Mesenchymal stem cell (in vitro differentiated cells and primary cell): ENCODE measurements around the gene MVB12B.
A peak's percentile ranks its signal among the peaks of the same experiment; 100 is the strongest.

Experiments used
- DNase-seq: peaks from one replicate; pipeline ENCODE4 v3.0.0-alpha.2; 2013
- H2AFZ ChIP-seq: one replicate; pipeline ENCODE4 v1.6.1; 2013; ENCODE audit warnings: low read depth, mild to moderate bottlenecking, control low read depth, inconsistent platforms, low read length, moderate library complexity
- H2AK5ac ChIP-seq: 2 replicates; pipeline ENCODE4 v1.6.1; 2013; ENCODE audit warnings: low read length, moderate library complexity, mild to moderate bottlenecking, inconsistent platforms; ENCODE audit not compliant: severe bottlenecking
- H2BK120ac ChIP-seq: one replicate; pipeline ENCODE4 v1.6.1; 2013; ENCODE audit warnings: low read depth, mild to moderate bottlenecking, inconsistent platforms, low read length, moderate library complexity
- H2BK12ac ChIP-seq, 2 experiments: one replicate each; pipeline ENCODE4 v1.6.1; 2013; ENCODE audit warnings: inconsistent platforms in 2 of 2, low read length in 2 of 2, mild to moderate bottlenecking in 2 of 2, moderate library complexity in 2 of 2, control low read depth in 1 of 2
- H2BK15ac ChIP-seq: one replicate; pipeline ENCODE4 v1.6.1; 2013; ENCODE audit warnings: mild to moderate bottlenecking, low read depth, inconsistent platforms; ENCODE audit not compliant: poor library complexity, severe bottlenecking
- H2BK5ac ChIP-seq: 2 replicates; pipeline ENCODE4 v1.6.1; 2013; ENCODE audit warnings: low read depth, mild to moderate bottlenecking, low read length, control low read depth, inconsistent platforms; ENCODE audit not compliant: poor library complexity, severe bottlenecking
- H3K14ac ChIP-seq, 2 experiments: one replicate each; pipeline ENCODE4 v1.6.1; 2013; ENCODE audit warnings: inconsistent platforms in 2 of 2, low read length in 2 of 2, control low read depth in 1 of 2, mild to moderate bottlenecking in 1 of 2, moderate library complexity in 1 of 2
- H3K18ac ChIP-seq, 2 experiments: one replicate each; pipeline ENCODE4 v1.6.1; 2013; ENCODE audit warnings: inconsistent platforms in 2 of 2, low read length in 2 of 2, control low read depth in 1 of 2, low read depth in 1 of 2, mild to moderate bottlenecking in 1 of 2
- H3K23ac ChIP-seq, 2 experiments: one replicate each; pipeline ENCODE4 v1.6.1; 2013; ENCODE audit warnings: inconsistent platforms in 2 of 2, low read length in 2 of 2, mild to moderate bottlenecking in 2 of 2, moderate library complexity in 2 of 2, control low read depth in 1 of 2
- H3K27ac ChIP-seq: 2 replicates; pipeline ENCODE4 v1.5.1; 2013; ENCODE audit warnings: mild to moderate bottlenecking, moderate library complexity, low read length, control low read depth, inconsistent platforms; ENCODE audit not compliant: poor library complexity, severe bottlenecking
- H3K27me3 ChIP-seq, 2 experiments: 2 replicates each; pipeline versions ENCODE4 v1.6.1 to v1.7.0; 2013; ENCODE audit warnings: low read length in 2 of 2, mild to moderate bottlenecking in 2 of 2, moderate library complexity in 2 of 2, control low read depth in 1 of 2, inconsistent platforms in 1 of 2; ENCODE audit not compliant: control insufficient read depth in 1 of 2, insufficient read depth in 1 of 2
- H3K36me3 ChIP-seq, 2 experiments: 2 replicates each; pipeline versions ENCODE4 v1.6.1 to v1.7.0; 2013; ENCODE audit warnings: low read length in 2 of 2, control low read depth in 1 of 2, inconsistent platforms in 1 of 2, low read depth in 1 of 2, mild to moderate bottlenecking in 1 of 2; ENCODE audit not compliant: insufficient read depth in 2 of 2, control insufficient read depth in 1 of 2
- H3K4ac ChIP-seq, 2 experiments: one replicate each; pipeline ENCODE4 v1.6.1; 2013; ENCODE audit warnings: inconsistent platforms in 2 of 2, low read length in 2 of 2, mild to moderate bottlenecking in 2 of 2, moderate library complexity in 2 of 2, control low read depth in 1 of 2, low read depth in 1 of 2
- H3K4me1 ChIP-seq: 2 replicates; pipeline ENCODE4 v1.6.1; 2013; ENCODE audit warnings: low read depth, low read length, control low read depth; ENCODE audit not compliant: control insufficient read depth, insufficient read depth
- H3K4me2 ChIP-seq: 2 replicates; pipeline ENCODE4 v1.6.1; 2013; ENCODE audit warnings: low read length, mild to moderate bottlenecking, inconsistent platforms; ENCODE audit not compliant: poor library complexity, severe bottlenecking
- H3K4me3 ChIP-seq, 2 experiments: 2 replicates each; pipeline versions ENCODE4 v1.5.1 to v1.7.0; 2013; ENCODE audit warnings: low read length in 2 of 2, mild to moderate bottlenecking in 2 of 2, control low read depth in 1 of 2, low read depth in 1 of 2; ENCODE audit not compliant: insufficient read depth in 1 of 2
- H3K79me1 ChIP-seq: replicated peaks from 2 replicates; pipeline ENCODE4 v1.6.1; 2013; ENCODE audit warnings: mild to moderate bottlenecking, control low read depth, low read length, inconsistent platforms; ENCODE audit not compliant: poor library complexity, severe bottlenecking
- H3K9ac ChIP-seq: 2 replicates; pipeline ENCODE4 v1.7.0; 2013; ENCODE audit warnings: mild to moderate bottlenecking, low read length, moderate library complexity
- H3K9me3 ChIP-seq: 2 replicates; pipeline ENCODE4 v1.7.0; 2013; ENCODE audit warnings: mild to moderate bottlenecking, low read length; ENCODE audit not compliant: control insufficient read depth
- H4K8ac ChIP-seq: one replicate; pipeline ENCODE4 v1.6.1; 2013; ENCODE audit warnings: inconsistent platforms, mild to moderate bottlenecking, low read length, moderate library complexity
- H4K91ac ChIP-seq: one replicate; pipeline ENCODE4 v1.6.1; 2013; ENCODE audit warnings: mild to moderate bottlenecking, low read length, inconsistent platforms
- WGBS: methylation state at CpG from one replicate; pipeline ENCODE4 v1.1.7; 2013; ENCODE audit warnings: mixed read lengths; 5-methylcytosine and 5-hydroxymethylcytosine counted together

The MVB12B gene

GRCh38 chr9:126490214-126490631 is 163.6 kb downstream of the MVB12B start:
- Histone ChIP-seq H3K79me1 (no peaks in the 10 kb centered on the region), H3K4me2 (no peak overlapping the region), H3K23ac (no peak overlapping the region), H2AK5ac (no peak overlapping the region), H2BK12ac (no peak overlapping the region), H2BK15ac (no peak overlapping the region), H3K14ac (no peak overlapping the region), H3K4me3 (no peak overlapping the region), H3K27ac (no peak overlapping the region), H3K18ac (no peak overlapping the region), H3K4ac (no peak overlapping the region), H2AFZ (no peak overlapping the region), H3K27me3 (peaks cover 0 to 3% of the 10 kb centered on the region in 2 experiments), H2BK5ac (no peak overlapping the region), H3K9me3 (no peaks in the 10 kb centered on the region), H4K8ac (no peak overlapping the region), H3K9ac (no peak overlapping the region), H2BK120ac (no peak overlapping the region), H3K36me3 (peaks cover 0 to 12% of the 10 kb centered on the region in 2 experiments), H4K91ac (no peak overlapping the region), H3K4me1 (peaks cover 2% of the 10 kb centered on the region)
- 74% methylated on average over 19 of the region's 19 CpGs for WGBS
- no peak for DNase-seq

DNA sequence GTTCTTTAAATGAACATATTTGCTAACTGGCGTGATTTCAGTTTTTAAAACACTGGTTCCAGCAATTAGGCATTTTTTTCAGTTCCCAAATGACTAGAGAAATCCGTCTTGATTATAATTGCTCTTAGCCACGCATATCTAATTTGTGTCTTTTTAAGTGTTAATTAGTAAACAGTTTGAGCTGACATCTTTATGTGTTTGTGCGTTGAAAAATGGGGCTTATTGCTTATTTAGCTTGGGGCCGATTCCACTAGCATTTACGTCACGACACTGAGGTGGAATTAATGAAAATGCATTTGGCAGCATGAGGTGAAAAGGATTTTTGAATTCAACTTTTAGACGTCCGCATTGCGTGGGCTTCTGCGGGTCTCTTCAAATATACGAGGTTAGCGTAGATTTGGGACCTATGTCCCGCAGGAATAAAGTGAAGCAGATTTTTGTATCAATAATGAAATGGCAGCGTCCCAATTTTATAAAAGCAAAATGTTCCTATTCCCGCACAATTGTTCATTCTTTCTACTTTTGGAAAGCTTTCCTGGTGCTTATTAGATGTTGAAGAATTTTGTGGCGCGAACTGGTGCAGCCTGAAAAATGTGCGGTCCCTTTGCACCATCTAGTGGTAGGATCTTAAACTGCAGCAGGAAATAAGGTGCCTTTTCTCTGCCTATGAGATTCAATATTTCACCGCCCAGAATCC is 164.4 kb downstream of the MVB12B start:
- Histone ChIP-seq H3K4me3 (no peak overlapping the region), H2AFZ (no peak overlapping the region), H3K23ac (no peak overlapping the region), H3K18ac (no peak overlapping the region), H3K79me1 (no peaks in the 10 kb centered on the region), H3K9me3 (no peaks in the 10 kb centered on the region), H3K9ac (no peak overlapping the region), H3K4ac (no peak overlapping the region), H3K4me1 (peaks cover 2% of the 10 kb centered on the region), H3K36me3 (peaks cover 0 to 12% of the 10 kb centered on the region in 2 experiments), H3K27me3 (peaks cover 0 to 3% of the 10 kb centered on the region in 2 experiments), H3K4me2 (no peak overlapping the region), H4K8ac (no peak overlapping the region), H3K27ac (no peak overlapping the region), H2BK5ac (no peak overlapping the region), H2BK120ac (no peak overlapping the region), H3K14ac (no peak overlapping the region), H2BK12ac (no peak overlapping the region), H2AK5ac (no peak overlapping the region), H2BK15ac (no peak overlapping the region), H4K91ac (no peak overlapping the region)
- WGBS, result 60% methylated on average over 14 of the region's 20 CpGs
- peak; percentile 61 for DNase-seq

GRCh38 chr9:126491568-126491879 is 164.9 kb downstream of the MVB12B start:
- no peak overlapping the region for H3K4me2 ChIP-seq
- no peak overlapping the region for H3K18ac ChIP-seq
- WGBS, result 53% methylated on average over 2 of the region's 3 CpGs
- H3K23ac ChIP-seq, result no peak overlapping the region
- H2AFZ ChIP-seq, result no peak overlapping the region
- no peak overlapping the region for H3K4ac ChIP-seq
- no peak overlapping the region for H3K27ac ChIP-seq
- peaks cover 0 to 8% of the 10 kb centered on the region in 2 experiments for H3K36me3 ChIP-seq
- no peak overlapping the region for H2BK5ac ChIP-seq
- H3K9me3 ChIP-seq, result no peaks in the 10 kb centered on the region
- H3K4me3 ChIP-seq, result no peak overlapping the region
- no peak overlapping the region for H2BK120ac ChIP-seq
- peaks cover 0 to 3% of the 10 kb centered on the region in 2 experiments for H3K27me3 ChIP-seq
- no peak for DNase-seq
- H4K8ac ChIP-seq, result no peak overlapping the region
- H3K4me1 ChIP-seq, result peaks cover 2% of the 10 kb centered on the region
- H3K14ac ChIP-seq, result no peak overlapping the region
- H3K79me1 ChIP-seq, result no peaks in the 10 kb centered on the region
- no peak overlapping the region for H2BK12ac ChIP-seq
- H2BK15ac ChIP-seq, result no peak overlapping the region
- no peak overlapping the region for H4K91ac ChIP-seq
- no peak overlapping the region for H3K9ac ChIP-seq
- H2AK5ac ChIP-seq, result no peak overlapping the region

GRCh38 chr9:126491949-126492348 is 165.3 kb downstream of the MVB12B start:
- no peak overlapping the region for H2BK120ac ChIP-seq
- no peak overlapping the region for H2AFZ ChIP-seq
- H3K14ac ChIP-seq, result no peak overlapping the region
- no peak overlapping the region for H3K9ac ChIP-seq
- H4K91ac ChIP-seq, result no peak overlapping the region
- peaks cover 0 to 3% of the 10 kb centered on the region in 2 experiments for H3K27me3 ChIP-seq
- H3K4me3 ChIP-seq, result no peak overlapping the region
- H4K8ac ChIP-seq, result no peak overlapping the region
- no peak overlapping the region for H3K4me2 ChIP-seq
- H3K23ac ChIP-seq, result no peak overlapping the region
- peaks cover 2% of the 10 kb centered on the region for H3K4me1 ChIP-seq
- H3K36me3 ChIP-seq, result peaks cover 0 to 8% of the 10 kb centered on the region in 2 experiments
- H3K27ac ChIP-seq, result no peak overlapping the region
- H3K79me1 ChIP-seq, result no peaks in the 10 kb centered on the region
- no peak overlapping the region for H3K4ac ChIP-seq
- no peak overlapping the region for H3K18ac ChIP-seq
- no peak overlapping the region for H2BK15ac ChIP-seq
- 94% methylated on average over 9 of the region's 10 CpGs for WGBS
- H2AK5ac ChIP-seq, result no peak overlapping the region
- no peak overlapping the region for H2BK5ac ChIP-seq
- H3K9me3 ChIP-seq, result no peaks in the 10 kb centered on the region
- no peak overlapping the region for H2BK12ac ChIP-seq
- DNase-seq, result no peak
